Hindlimb muscle (tissue), 1 donor: Measurements from ENCODE around the gene LCN1. TPM values are rescaled to one million over a fixed set of nuclear protein-coding genes. Genes with fewer than 3 reads are reported as not detected.

Source experiments
- DNase-seq: peaks from one replicate; pipeline ENCODE4 v3.0.0-alpha.2; 2013
- polyA plus RNA-seq: library from polyadenylated mRNA; unstranded; fragments of 120-200 nt; gene quantifications from one replicate; pipeline ENCODE4 v1.2.1, GENCODE V29; 2013; ENCODE audit not compliant: insufficient read length

The LCN1 gene
- polyA plus RNA-seq: not detected

GRCh38 chr9:135520916-135521607, at the start of gene LCN1:
Gene LCN1, plus strand, starts transcription at chr9:135521440. Its CDS starts 58 bp downstream, at chr9:135521498.
- no peak for DNase-seq

GRCh38 chr9:135471791-135472640, 49.2 kb upstream of the LCN1 start:
- DNase-seq: no peak

DNA sequence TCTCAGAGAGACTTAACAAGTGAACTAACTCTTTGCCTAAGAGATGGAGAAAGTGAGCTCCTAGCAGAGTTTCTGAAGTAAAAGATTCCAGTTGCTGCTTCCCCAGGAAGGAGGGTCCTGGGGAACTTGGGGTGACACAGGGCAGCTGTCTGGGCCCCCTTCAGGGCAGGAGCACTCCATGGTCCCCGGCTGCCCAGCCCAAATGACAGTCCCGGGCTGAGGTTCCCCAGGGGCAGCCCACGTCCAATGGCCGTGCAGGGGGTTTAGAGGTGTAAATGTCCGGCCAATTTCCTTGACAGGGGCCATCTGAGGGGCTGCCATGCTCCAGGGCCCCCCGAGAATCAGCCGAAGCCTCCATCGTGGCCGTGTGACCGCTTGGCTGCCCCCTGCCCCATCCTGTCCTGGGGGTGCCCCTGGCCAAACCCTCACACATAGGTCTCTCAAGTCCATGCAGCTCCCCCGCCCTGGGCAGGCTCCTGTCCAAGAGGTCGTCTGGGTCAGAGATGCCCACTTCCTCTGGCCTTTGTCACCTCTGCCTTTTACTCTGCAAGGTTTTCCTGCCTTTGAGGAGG, 47.2 kb upstream of the LCN1 start:
- DNase-seq: no peak

DNA sequence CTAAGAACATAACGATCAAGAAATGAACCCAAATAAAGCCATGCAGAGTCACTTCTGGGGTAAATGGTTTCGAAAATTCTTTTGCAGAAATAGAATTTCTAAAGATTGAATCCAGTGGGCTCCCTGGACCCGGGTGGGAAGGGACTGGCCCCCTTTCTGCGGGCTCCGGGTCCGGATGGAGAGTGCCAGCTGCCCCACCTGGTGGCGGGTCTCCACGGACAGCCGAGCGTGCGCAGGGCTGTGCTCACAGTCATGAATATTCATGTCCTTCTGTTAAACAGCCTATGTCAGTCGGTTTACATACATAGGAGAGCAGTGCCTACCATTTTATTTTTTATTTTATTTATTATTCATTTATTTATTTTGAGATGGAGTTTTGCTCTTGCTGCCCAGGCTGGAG, 46.3 kb upstream of the LCN1 start:
- DNase-seq: no peak

DNA sequence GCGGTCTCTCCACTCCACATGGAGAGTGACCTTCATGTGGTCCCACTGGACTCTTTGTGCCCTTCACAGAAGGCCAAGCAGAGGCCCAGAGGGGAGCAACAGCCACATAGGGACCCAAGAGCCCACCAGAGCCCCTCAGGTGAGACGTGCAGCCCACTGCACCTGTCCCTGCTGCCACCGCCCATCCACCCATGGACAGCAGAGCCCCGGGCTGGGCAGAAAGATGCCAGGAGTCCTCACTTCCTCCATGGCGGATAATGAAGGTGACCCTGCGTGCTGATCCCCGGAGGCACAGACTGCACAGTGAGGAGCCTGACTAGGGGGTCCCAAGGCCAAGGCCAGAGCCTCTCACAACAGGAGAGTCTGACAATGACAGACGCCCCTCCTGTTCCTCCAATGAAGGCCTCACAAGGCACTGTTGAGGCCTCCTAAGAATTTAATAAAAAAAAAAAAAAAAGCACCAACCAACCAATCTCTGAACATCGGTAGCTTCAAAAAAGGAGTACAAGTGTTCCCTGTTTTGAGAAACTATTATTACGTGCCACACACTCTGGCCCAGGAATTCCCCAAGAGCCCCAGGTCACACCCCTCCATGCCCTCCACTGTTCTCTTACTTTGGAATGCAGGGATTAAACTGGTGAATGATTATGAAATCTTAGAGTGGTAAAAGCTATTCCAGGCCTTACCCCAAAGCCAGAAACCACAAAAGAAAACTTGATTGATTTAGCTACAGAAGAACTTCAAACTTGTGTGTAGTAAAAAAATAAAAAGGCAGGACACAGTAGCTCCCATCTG, 44.5 kb upstream of the LCN1 start:
- DNase-seq: no peak

DNA sequence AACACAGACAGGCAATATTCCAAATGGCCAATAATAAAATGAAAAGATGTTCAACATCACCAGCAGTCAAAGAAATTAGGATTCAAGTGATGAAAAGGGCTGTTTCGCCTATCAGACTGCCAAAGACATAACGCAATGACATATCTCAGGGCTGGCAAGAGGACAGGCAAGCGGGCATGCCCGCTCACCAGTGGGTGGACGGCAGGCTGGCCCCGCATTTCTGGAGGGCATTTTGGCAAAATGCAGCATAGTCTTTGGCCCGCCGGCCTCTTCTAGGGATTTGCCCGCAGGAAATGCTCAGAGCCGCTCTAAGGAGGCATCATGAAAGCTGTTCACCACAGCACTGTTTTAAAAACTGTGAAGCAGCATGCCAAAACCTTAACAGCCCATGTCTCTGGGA, 43.0 kb upstream of the LCN1 start:
- DNase-seq: no peak

- DNase-seq: no peak
Observed at GRCh38 chr9:135478829-135479468, 42.3 kb upstream of the LCN1 start.

DNA sequence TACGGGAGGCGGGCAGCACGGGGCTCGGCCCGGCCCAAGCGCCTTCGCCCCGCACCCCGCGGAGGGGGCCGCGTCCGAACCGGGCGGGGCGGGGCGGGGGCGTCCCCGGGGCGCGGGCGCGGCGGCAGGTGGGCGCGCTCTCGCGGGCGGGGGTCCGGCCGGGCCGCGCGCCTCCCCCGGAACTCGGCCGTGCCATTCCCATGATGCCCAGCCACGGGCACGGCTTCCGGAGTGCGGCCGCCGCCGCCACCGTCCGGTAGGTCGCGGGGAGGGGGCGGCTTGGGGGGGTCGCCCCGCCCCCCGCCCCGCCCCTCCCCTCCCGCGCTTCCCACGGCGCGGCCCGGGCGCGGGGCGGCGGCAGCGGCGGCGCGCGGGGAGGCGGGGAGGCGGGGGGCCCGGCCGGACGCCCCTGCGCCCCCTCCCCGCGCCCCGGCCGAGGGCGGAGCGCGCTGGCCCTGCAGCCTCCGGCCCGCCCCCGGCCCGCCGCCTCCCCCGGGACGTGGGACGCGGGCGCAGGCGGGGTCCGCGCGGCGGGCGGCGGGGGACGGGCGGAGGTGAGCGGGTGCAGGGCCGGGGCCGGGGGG, 41.7 kb upstream of the LCN1 start, which contains the start of gene PPP1R26:
Gene PPP1R26, plus strand, starts transcription at position 314 of the 584 bp plus-strand sequence. CDS start 4,729 bp downstream, outside the sequence.
- no peak for DNase-seq

DNA sequence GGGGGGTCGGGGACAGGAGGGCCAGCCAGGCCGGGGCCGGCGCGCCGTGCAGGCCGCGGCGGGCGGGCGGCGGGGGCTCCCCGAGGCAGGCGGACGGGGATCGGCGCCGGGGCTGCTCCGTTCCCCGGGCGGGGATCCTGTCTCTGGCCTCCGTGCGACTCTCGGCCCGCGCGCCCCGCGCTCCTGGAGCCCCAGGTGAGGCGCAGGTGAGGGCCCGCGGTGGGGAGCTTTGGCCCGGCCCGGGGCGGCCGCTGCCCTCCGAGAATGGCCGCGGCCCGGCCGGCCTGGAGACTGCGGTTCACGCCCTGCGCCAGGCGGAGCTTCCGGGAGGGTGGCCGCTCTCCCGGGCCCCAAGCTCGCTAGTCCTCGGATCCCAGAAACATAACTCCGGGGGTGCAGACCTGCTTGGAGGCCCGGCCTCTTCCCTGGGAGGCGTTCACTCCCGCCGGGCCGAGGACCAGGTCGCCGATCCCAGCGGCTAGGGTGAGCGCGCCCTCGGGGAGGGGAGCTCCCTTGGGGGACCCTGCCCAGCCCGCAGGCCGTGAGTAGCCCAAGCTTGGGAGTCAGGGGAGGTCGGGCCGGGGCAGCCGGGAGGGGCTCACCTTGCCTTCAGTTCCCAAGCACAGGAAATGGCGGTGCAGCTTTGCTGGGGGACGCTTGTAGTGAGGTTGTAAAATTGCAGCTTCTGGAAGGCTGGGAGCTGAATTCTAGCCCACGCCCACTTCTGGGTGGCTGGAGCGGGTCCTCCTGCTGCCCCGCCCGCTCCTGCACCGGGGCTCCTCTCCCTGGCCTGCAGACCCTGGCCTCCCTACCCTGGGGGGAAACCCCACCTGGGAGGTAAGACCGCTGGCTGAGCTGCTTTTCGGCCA, 40.9 kb upstream of the LCN1 start:
- DNase-seq: no peak

DNA sequence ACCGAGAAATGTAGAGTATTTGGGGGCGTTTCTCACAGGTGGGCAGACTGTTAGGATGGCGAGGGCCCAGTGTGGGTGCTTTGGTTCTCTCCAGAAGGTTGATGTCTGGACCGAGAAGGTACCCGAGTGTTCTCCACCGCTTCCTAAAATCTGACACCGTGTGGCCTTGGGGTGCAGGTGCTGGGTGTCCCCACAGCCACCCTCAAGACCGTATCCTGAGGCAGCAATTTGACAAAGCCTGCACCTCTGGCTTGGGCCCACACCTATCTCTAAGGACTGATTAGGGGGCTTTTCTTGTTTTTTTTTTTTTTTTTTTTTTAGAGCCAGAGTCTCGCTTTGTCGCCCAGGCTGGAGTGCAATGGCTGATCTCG, 40.3 kb upstream of the LCN1 start:
- DNase-seq: no peak

GRCh38 chr9:135482015-135482754, 39.1 kb upstream of the LCN1 start:
- DNase-seq: no peak

DNA sequence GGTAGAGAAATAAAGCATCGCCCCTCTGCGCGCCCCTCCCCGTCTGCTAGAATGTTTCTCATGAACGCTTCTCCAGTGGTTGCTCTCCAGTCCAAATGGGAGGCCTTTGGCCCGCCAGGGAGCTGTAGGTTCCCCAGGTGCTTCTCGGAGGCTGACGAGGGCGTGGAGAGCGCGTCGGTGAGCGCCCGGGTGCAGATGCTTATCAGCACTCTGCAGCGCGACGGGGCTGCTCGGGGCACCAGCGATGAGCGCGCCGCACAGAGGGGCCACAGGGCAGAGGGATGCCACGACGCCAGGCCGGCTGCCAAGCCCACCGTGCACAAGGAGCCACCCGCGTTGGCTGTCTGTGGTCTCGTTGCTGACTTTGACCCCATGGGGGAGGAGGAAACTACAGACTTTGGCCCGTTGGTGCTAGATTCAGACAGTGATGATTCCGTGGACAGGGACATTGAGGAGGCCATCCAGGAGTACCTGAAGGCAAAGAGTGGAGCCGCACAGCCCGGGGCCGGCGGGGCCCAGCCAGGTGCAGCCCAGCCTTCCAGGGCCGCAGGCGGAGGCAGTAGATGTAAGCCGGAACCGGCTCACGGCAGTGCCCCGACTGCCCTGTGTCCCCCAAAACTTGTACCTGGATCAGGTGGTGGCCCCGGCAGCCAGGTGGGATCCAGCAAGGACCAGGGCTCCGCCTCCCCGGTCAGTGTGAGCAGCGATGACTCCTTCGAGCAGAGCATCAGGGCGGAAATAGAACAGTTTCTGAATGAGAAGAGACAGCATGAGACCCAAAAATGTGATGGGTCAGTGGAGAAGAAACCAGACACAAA, 36.6 kb upstream of the LCN1 start:
- DNase-seq: no peak

- no peak for DNase-seq
Observed at GRCh38 chr9:135485385-135485784, 35.9 kb upstream of the LCN1 start.

GRCh38 chr9:135485832-135486231, 35.4 kb upstream of the LCN1 start:
- no peak for DNase-seq

DNA sequence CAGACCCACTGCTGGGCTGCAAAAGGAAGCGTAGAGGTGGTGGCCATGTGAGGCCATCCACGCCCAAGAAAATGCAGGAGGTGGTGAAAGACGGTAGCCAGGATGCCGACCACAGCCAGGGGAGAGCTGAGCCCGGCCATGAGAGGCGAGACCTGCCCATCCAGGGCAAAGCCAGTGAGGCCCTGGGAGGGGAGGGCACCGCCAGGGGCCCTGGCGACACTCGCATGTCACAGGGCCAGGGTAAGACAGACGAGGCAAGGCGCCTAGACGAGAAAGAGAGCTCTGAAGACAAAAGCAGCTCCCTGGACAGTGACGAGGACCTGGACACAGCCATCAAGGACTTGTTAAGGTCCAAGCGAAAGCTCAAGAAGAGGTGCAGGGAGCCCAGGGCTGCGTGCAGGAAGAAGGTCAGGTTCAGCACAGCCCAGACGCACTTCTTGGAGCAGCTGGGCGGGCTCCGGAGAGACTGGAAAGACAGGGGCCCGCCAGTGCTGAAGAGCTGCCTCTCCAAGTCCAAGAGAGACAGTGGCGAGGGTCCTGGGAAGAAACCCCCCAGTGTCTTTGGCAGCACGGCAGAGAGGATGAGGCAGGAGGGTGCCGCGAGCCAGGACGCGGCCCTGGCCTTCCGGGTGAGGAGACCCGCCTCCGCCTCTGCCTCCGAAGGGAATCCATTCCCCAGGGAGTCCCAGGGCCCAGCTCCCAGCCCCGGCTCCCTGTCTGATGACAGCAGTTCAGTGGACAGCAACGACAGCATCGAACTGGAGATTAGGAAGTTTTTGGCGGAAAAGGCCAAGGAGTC, 34.8 kb upstream of the LCN1 start:
- DNase-seq: no peak

GRCh38 chr9:135487281-135488012, 33.8 kb upstream of the LCN1 start:
- no peak for DNase-seq

DNA sequence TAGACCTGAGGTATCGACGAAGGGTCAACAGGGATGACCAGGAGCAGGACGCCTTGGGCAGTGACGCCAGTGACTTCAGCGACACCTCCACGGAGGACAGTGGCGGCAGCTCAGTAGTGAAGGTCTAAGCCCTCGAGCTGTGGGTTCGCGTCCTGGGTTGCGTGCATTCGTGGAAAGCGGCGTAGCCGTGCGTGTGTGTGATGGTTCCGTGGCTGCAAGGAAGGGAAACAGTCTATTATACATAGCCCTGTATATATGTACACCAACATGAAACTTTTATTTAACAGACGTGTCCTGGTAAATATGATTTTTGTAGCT, 33.3 kb upstream of the LCN1 start:
- no peak for DNase-seq

- no peak for DNase-seq
Observed at GRCh38 chr9:135488527-135488926, 32.7 kb upstream of the LCN1 start.
